ENCODE data around the gene SLCO1B3. TPM values are rescaled to one million over a fixed set of nuclear protein-coding genes. Genes with fewer than 3 reads are reported as not detected.
"Not testable (repeated sequence)": the region's sequence is repeated elsewhere in the genome, so short reads cannot be mapped to it uniquely, and the experiment has no call there.

Gene SLCO1B3
- total RNA-seq: not detected

GRCh38 chr12:20810487-20810886, at the start of gene SLCO1B3:
Gene SLCO1B3 (plus strand): TSS chr12:20810705. CDS start chr12:20815739, 5,034 bp downstream.
- no peak for DNase-seq (ENCODE audit: low spot score)

- no peak for DNase-seq (ENCODE audit: low spot score)
These were observed 33.1 kb upstream of the SLCO1B3 start for GRCh38 chr12:20777420-20777819.

GRCh38 chr12:20778969-20779368, 31.5 kb upstream of the SLCO1B3 start:
- no peak for DNase-seq (ENCODE audit: low spot score)

GRCh38 chr12:20779971-20780370, 30.5 kb upstream of the SLCO1B3 start:
- DNase-seq (ENCODE audit: low spot score): not testable (repeated sequence)

GRCh38 chr12:20783796-20784357, 26.6 kb upstream of the SLCO1B3 start:
- not testable (repeated sequence) for DNase-seq (ENCODE audit: low spot score)

GRCh38 chr12:20792971-20793370, 17.5 kb upstream of the SLCO1B3 start:
- DNase-seq (ENCODE audit: low spot score): no peak

GRCh38 chr12:20798554-20798953, 12.0 kb upstream of the SLCO1B3 start:
- no peak for DNase-seq (ENCODE audit: low spot score)

- no peak for DNase-seq (ENCODE audit: low spot score)
These were observed 10.3 kb upstream of the SLCO1B3 start for GRCh38 chr12:20800160-20800559.

GRCh38 chr12:20801035-20801434, 9.5 kb upstream of the SLCO1B3 start:
- no peak for DNase-seq (ENCODE audit: low spot score)

- DNase-seq (ENCODE audit: low spot score): no peak
These were observed 4.6 kb upstream of the SLCO1B3 start for GRCh38 chr12:20805921-20806320.

GRCh38 chr12:20807192-20808080, 3.1 kb upstream of the SLCO1B3 start:
- no peak for DNase-seq (ENCODE audit: low spot score)

- no peak for DNase-seq (ENCODE audit: low spot score)
These were observed 2.0 kb upstream of the SLCO1B3 start for GRCh38 chr12:20808521-20808920.

GRCh38 chr12:20815574-20815973, 5.1 kb downstream of the SLCO1B3 start:
- no peak for DNase-seq (ENCODE audit: low spot score)

GRCh38 chr12:20822415-20822814, 11.9 kb downstream of the SLCO1B3 start:
- no peak for DNase-seq (ENCODE audit: low spot score)

GRCh38 chr12:20822925-20823324, 12.4 kb downstream of the SLCO1B3 start:
- DNase-seq (ENCODE audit: low spot score): no peak

- DNase-seq (ENCODE audit: low spot score): no peak
These were observed 19.4 kb downstream of the SLCO1B3 start for GRCh38 chr12:20829919-20830318.

GRCh38 chr12:20830456-20830855, 20.0 kb downstream of the SLCO1B3 start:
- no peak for DNase-seq (ENCODE audit: low spot score)

- no peak for DNase-seq (ENCODE audit: low spot score)
These were observed 22.4 kb downstream of the SLCO1B3 start for GRCh38 chr12:20832911-20833310.

- no peak for DNase-seq (ENCODE audit: low spot score)
These were observed 42.1 kb downstream of the SLCO1B3 start for GRCh38 chr12:20852649-20853048.

- DNase-seq (ENCODE audit: low spot score): no peak
These were observed 52.6 kb downstream of the SLCO1B3 start for GRCh38 chr12:20863056-20863455.

- DNase-seq (ENCODE audit: low spot score): no peak
These were observed 55.4 kb downstream of the SLCO1B3 start for GRCh38 chr12:20865873-20866272.

GRCh38 chr12:20868277-20868676, 57.8 kb downstream of the SLCO1B3 start:
- no peak for DNase-seq (ENCODE audit: low spot score)

GRCh38 chr12:20883288-20883687, 72.8 kb downstream of the SLCO1B3 start:
- DNase-seq (ENCODE audit: low spot score): peak; percentile 55

All from ureter (tissue), 1 donor.